AG09309 (cell line): ENCODE data around the gene HNF4A.
"Not testable (repeated sequence)": the region's sequence is repeated elsewhere in the genome, so short reads cannot be mapped to it uniquely, and the experiment has no call there.

Experiments
- DNase-seq: peaks from one replicate; pipeline ENCODE4 v3.0.0-alpha.2; 2010; ENCODE audit warnings: low read depth
- H3K4me3 ChIP-seq: 2 replicates; pipeline ENCODE4 v1.5.1; 2011; ENCODE audit warnings: mild to moderate bottlenecking, low read depth, low read length, moderate library complexity; ENCODE audit not compliant: control insufficient read depth
- TF ChIP-seq, protein P1 (sequence below): IDR thresholded peaks from 2 replicates; pipeline ENCODE4 v1.5.1; 2011; ENCODE audit warnings: mild to moderate bottlenecking, low read depth, low read length, inconsistent platforms; ENCODE audit not compliant: insufficient read depth, control insufficient read depth; ENCODE audit errors: missing control alignments

HNF4A gene

DNA sequence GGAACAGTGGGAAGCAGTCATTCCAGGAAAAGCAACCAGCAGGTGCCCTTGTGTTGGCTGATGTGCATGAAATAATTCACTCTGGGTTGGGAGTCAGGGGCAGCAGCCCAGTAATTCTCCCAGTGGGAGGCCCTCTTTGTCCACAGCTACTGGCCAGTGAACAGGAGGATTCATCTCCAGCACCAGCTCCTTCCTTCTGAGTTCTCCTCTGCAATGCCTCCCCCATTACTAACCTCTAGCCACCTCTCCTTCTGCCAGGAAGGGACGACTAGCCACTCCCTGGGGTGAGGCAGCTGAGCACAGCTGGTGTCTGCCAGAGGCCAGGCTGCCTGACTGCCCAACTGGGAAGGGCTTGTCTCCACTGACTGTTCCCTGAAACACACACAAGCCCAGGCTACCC lies 31.2 kb upstream of the HNF4A start:
- DNase-seq = no peak
- no peak overlapping the region for H3K4me3 ChIP-seq
- TF ChIP-seq, protein P1, sequence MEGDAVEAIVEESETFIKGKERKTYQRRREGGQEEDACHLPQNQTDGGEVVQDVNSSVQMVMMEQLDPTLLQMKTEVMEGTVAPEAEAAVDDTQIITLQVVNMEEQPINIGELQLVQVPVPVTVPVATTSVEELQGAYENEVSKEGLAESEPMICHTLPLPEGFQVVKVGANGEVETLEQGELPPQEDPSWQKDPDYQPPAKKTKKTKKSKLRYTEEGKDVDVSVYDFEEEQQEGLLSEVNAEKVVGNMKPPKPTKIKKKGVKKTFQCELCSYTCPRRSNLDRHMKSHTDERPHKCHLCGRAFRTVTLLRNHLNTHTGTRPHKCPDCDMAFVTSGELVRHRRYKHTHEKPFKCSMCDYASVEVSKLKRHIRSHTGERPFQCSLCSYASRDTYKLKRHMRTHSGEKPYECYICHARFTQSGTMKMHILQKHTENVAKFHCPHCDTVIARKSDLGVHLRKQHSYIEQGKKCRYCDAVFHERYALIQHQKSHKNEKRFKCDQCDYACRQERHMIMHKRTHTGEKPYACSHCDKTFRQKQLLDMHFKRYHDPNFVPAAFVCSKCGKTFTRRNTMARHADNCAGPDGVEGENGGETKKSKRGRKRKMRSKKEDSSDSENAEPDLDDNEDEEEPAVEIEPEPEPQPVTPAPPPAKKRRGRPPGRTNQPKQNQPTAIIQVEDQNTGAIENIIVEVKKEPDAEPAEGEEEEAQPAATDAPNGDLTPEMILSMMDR = no peak

DNA sequence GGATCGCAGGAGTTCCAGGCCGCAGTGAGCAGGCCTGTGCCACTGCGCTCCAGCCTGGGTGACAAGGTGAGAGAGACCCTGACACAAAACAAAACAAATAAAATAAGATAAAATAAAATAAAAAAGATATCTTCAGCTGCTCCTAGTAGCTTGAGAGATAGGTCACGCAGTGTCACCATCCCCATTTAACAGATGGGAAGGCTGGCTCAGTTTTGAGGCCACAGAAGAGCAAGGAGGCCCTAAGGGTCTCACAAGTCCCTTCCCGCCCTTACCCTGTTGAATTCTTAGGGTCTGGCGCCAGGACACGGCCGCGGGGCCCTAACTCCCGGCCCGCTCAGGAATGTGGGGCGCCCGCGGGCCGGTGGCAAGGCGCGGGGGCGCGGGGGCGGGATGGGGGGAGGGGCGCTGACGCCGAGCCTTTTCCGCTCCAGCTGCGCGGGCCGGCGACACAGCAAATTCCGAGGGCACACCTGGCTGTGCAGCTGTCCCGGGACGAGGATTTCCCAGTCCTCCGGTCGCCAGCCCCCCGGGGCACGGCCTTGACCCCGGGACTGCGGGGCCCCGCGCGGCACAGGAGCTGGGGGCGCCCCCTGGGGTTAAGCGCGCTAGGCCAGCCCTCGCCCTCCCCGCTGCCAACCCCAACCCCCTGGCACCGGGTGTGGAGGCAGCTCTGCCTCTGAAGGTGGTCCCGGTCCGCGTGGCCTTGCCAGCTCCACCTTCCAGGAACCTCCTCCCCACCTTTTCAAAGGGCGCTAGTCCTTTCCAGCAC lies 28.9 kb upstream of the HNF4A start:
- DNase-seq = no peak
- H3K4me3 ChIP-seq = no peak overlapping the region

DNA sequence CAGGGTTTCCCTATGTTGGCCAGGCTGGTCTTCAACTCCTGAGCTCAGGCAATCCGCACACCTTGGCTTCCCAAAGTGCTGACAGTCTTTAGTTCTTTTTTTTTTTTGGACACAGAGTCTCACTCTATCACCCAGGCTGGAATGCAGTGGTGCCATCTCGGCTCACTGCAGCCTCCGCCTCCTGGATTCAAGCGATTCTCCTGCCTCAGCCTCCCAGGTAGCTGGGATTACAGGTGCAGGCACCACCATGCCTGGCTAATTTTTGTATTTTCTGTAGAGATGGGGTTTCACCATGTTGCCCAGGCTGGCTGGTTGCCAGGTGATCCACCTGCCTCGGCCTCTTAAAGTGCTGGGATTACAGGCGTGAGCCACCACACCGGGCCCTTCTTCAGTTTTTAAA lies 27.8 kb upstream of the HNF4A start:
- not testable (repeated sequence) for DNase-seq, H3K4me3 ChIP-seq

More for the DNA sequence above, 28.9 kb upstream of the HNF4A start:
- TF ChIP-seq, protein P1 = no peak

GRCh38 chr20:44328428-44328827 lies 27.1 kb upstream of the HNF4A start:
- H3K4me3 ChIP-seq = no peak overlapping the region
- no peak for DNase-seq
- TF ChIP-seq, protein P1 = no peak

- no peak for DNase-seq
- no peak overlapping the region for H3K4me3 ChIP-seq
- TF ChIP-seq, protein P1 = no peak
Observed at GRCh38 chr20:44331201-44331600, 24.3 kb upstream of the HNF4A start.

- TF ChIP-seq, protein P1 = no peak
- no peak for DNase-seq
- no peak overlapping the region for H3K4me3 ChIP-seq
Observed at GRCh38 chr20:44334306-44334705, 21.2 kb upstream of the HNF4A start.

GRCh38 chr20:44334709-44335108 lies 20.8 kb upstream of the HNF4A start:
- DNase-seq = no peak
- no peak overlapping the region for H3K4me3 ChIP-seq
- TF ChIP-seq, protein P1 = no peak
